Measurements from ENCODE around the gene NFU1.

DNA sequence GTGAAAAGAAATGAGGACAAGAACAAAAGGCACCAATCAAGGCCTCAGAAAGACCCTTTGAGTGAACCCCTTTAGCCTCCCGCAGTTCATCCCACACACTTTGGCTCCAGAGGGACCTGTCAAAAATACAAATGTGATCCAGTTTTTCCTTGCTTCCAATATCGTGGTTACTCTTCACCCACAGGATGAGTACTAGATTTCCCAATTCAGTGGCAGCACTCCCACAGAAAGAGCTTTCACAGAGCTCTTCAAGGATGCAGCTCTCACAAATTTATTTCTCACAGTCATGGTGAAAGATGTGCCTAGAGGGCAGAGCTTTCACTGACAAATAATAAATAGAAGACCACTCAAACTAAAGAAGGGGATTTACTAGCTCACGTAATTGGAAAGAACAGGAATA lies 47.2 kb downstream of the NFU1 start:
- no peak for TF ChIP-seq CTCF (conservative IDR thresholded peaks at IDR 0.05; ENCODE audit: low read depth in 2 of 2)
- no peak for TF ChIP-seq POLR2AphosphoS5 (IDR thresholded peaks at IDR 0.05; ENCODE audit: low read depth)
- TF ChIP-seq EZH2phosphoT487 (IDR thresholded peaks at IDR 0.05; ENCODE audit: unreplicated experiment) = no peak
- TF ChIP-seq, protein P1, sequence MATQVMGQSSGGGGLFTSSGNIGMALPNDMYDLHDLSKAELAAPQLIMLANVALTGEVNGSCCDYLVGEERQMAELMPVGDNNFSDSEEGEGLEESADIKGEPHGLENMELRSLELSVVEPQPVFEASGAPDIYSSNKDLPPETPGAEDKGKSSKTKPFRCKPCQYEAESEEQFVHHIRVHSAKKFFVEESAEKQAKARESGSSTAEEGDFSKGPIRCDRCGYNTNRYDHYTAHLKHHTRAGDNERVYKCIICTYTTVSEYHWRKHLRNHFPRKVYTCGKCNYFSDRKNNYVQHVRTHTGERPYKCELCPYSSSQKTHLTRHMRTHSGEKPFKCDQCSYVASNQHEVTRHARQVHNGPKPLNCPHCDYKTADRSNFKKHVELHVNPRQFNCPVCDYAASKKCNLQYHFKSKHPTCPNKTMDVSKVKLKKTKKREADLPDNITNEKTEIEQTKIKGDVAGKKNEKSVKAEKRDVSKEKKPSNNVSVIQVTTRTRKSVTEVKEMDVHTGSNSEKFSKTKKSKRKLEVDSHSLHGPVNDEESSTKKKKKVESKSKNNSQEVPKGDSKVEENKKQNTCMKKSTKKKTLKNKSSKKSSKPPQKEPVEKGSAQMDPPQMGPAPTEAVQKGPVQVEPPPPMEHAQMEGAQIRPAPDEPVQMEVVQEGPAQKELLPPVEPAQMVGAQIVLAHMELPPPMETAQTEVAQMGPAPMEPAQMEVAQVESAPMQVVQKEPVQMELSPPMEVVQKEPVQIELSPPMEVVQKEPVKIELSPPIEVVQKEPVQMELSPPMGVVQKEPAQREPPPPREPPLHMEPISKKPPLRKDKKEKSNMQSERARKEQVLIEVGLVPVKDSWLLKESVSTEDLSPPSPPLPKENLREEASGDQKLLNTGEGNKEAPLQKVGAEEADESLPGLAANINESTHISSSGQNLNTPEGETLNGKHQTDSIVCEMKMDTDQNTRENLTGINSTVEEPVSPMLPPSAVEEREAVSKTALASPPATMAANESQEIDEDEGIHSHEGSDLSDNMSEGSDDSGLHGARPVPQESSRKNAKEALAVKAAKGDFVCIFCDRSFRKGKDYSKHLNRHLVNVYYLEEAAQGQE (IDR thresholded peaks at IDR 0.05; ENCODE audit: unreplicated experiment) = no peak
- no peak for TF ChIP-seq JUNB (IDR thresholded peaks at IDR 0.05; ENCODE audit: unreplicated experiment)
- TF ChIP-seq ZNF331 (CRISPR knock-in tag; IDR thresholded peaks at IDR 0.05; ENCODE audit: low read depth) = no peak
- no peak for TF ChIP-seq EZH2 (IDR thresholded peaks at IDR 0.05; ENCODE audit: low read depth, unreplicated experiment)
- TF ChIP-seq, protein P2, sequence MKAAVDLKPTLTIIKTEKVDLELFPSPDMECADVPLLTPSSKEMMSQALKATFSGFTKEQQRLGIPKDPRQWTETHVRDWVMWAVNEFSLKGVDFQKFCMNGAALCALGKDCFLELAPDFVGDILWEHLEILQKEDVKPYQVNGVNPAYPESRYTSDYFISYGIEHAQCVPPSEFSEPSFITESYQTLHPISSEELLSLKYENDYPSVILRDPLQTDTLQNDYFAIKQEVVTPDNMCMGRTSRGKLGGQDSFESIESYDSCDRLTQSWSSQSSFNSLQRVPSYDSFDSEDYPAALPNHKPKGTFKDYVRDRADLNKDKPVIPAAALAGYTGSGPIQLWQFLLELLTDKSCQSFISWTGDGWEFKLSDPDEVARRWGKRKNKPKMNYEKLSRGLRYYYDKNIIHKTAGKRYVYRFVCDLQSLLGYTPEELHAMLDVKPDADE (IDR thresholded peaks at IDR 0.05) = no peak
- TF ChIP-seq STAT1 (IDR thresholded peaks at IDR 0.05; ENCODE audit: unreplicated experiment) = no peak
- TF ChIP-seq NANOG (IDR thresholded peaks at IDR 0.05; ENCODE audit: borderline replicate concordance) = no peak

All from GM23338 (cell line).